NT2/D1 (cell line): ENCODE measurements around the gene TBATA.

Experiments used
- SUZ12 ChIP-seq: IDR thresholded peaks from 2 replicates; pipeline ENCODE4 v1.6.1; 2011; ENCODE audit not compliant: insufficient read length, insufficient read depth; ENCODE audit errors: extremely low read depth
- YY1 ChIP-seq: IDR thresholded peaks from 2 replicates; pipeline ENCODE4 v1.6.1; 2011; ENCODE audit not compliant: insufficient read length, insufficient read depth
- ZNF274 ChIP-seq: IDR thresholded peaks from 2 replicates; pipeline ENCODE4 v1.6.1; 2011; ENCODE audit warnings: mild to moderate bottlenecking, low read depth, low read length

GRCh38 chr10:70785190-70785589 lies at the start of gene TBATA:
- TF ChIP-seq SUZ12: no peak
- no peak for TF ChIP-seq YY1
- TF ChIP-seq ZNF274: no peak
